ACC112 (cell line): Measurements from ENCODE around the gene ACSF3.

Source experiments
- H2AFZ ChIP-seq: fragments of 200-600 bp; sonication (generic); one replicate; pipeline ENCODE4 v1.6.0; 2017; ENCODE audit warnings: antibody characterized with exemption, low read length; ENCODE audit not compliant: unreplicated experiment
- H3K27ac ChIP-seq: fragments of 200-600 bp; sonication (generic); 2 replicates; pipeline ENCODE4 v1.5.1; 2014; ENCODE audit warnings: low read depth, mild to moderate bottlenecking, antibody characterized with exemption, low read length, moderate library complexity
- H3K27me3 ChIP-seq: fragments of 200-600 bp; sonication (generic); 2 replicates; pipeline ENCODE4 v1.6.1; 2014; ENCODE audit warnings: mild to moderate bottlenecking, antibody characterized with exemption, low read length, moderate library complexity, mixed read lengths; ENCODE audit not compliant: insufficient read depth
- H3K36me3 ChIP-seq: fragments of 200-600 bp; sonication (generic); 2 replicates; pipeline ENCODE4 v1.6.1; 2016; ENCODE audit warnings: mild to moderate bottlenecking, antibody characterized with exemption, low read length, moderate library complexity, mixed read lengths; ENCODE audit not compliant: insufficient read depth
- H3K4me1 ChIP-seq: fragments of 200-600 bp; sonication (generic); one replicate; pipeline ENCODE4 v1.6.1; 2016; ENCODE audit warnings: low read length, mixed read lengths; ENCODE audit not compliant: insufficient read depth, unreplicated experiment, control insufficient read depth
- H3K4me3 ChIP-seq: fragments of 200-600 bp; sonication (generic); 2 replicates; pipeline ENCODE4 v1.5.1; 2014; ENCODE audit warnings: mild to moderate bottlenecking, low read depth, low read length
- H3K79me2 ChIP-seq: fragments of 200-600 bp; sonication (generic); one replicate; pipeline ENCODE4 v1.6.0; 2016; ENCODE audit warnings: low read length; ENCODE audit not compliant: control insufficient read depth, unreplicated experiment, insufficient read depth

Gene ACSF3

DNA sequence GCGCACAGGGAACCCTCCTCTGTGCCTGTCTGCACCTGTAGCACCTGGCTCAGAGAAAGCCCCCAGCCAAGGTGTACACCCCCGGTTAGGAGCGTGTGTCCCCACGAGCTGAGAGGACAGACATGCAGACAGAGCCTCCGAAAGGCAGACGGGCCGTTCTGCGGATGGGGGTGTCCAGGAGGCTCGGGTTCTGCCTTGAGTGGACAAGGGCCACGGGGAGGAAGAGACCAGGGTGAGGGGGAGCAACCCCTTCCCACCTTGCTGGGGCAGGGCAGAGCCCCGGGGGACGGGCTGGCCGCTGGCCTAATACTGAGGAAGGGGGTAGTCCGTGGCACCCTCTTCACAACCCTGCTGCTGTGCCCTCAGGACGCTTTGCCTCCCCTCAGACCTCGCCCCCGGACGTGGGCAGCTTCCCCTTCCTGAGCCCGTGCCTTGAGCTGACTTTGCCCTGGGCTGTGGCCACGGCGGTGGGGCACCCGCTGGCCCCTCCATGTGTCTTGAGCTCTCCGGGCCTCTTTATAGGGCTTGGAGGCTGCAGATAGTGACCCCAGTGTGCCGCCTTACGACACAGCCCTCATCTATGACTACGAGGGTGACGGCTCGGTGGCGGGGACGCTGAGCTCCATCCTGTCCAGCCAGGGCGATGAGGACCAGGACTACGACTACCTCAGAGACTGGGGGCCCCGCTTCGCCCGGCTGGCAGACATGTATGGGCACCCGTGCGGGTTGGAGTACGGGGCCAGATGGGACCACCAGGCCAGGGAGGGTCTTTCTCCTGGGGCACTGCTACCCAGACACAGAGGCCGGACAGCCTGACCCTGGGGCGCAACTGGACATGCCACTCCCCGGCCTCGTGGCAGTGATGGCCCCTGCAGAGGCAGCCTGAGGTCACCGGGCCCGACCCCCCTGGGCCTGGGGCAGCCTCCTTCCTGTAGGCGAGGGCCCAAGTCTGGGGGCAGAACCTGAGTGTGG, 101.0 kb downstream of the ACSF3 start:
- Histone ChIP-seq H3K27me3 (peaks cover 15% of the 10 kb centered on the region), H3K79me2 (no peaks in the 10 kb centered on the region), H3K27ac (no peak overlapping the region), H3K4me3 (no peak overlapping the region), H3K4me1 (peaks cover 2% of the 10 kb centered on the region), H2AFZ (no peak overlapping the region), H3K36me3 (no peaks in the 10 kb centered on the region)

GRCh38 chr16:89195521-89196171, 102.0 kb downstream of the ACSF3 start:
- Histone ChIP-seq H3K27ac (no peak overlapping the region), H3K4me1 (peaks cover 2% of the 10 kb centered on the region), H3K4me3 (no peak overlapping the region), H3K36me3 (no peaks in the 10 kb centered on the region), H3K79me2 (no peaks in the 10 kb centered on the region), H2AFZ (no peak overlapping the region), H3K27me3 (peaks cover 23% of the 10 kb centered on the region)

- H3K27me3 ChIP-seq: peaks cover 27% of the 10 kb centered on the region
- H3K4me3 ChIP-seq: no peak overlapping the region
- no peak overlapping the region for H2AFZ ChIP-seq
- H3K27ac ChIP-seq: no peak overlapping the region
- no peaks in the 10 kb centered on the region for H3K36me3 ChIP-seq
- H3K4me1 ChIP-seq: no peaks in the 10 kb centered on the region
- no peaks in the 10 kb centered on the region for H3K79me2 ChIP-seq
These were observed 103.5 kb downstream of the ACSF3 start for GRCh38 chr16:89197033-89197632.

GRCh38 chr16:89197633-89198416, 104.2 kb downstream of the ACSF3 start:
- Histone ChIP-seq H3K79me2 (no peaks in the 10 kb centered on the region), H3K4me3 (no peak overlapping the region), H3K27me3 (peaks cover 34% of the 10 kb centered on the region)

DNA sequence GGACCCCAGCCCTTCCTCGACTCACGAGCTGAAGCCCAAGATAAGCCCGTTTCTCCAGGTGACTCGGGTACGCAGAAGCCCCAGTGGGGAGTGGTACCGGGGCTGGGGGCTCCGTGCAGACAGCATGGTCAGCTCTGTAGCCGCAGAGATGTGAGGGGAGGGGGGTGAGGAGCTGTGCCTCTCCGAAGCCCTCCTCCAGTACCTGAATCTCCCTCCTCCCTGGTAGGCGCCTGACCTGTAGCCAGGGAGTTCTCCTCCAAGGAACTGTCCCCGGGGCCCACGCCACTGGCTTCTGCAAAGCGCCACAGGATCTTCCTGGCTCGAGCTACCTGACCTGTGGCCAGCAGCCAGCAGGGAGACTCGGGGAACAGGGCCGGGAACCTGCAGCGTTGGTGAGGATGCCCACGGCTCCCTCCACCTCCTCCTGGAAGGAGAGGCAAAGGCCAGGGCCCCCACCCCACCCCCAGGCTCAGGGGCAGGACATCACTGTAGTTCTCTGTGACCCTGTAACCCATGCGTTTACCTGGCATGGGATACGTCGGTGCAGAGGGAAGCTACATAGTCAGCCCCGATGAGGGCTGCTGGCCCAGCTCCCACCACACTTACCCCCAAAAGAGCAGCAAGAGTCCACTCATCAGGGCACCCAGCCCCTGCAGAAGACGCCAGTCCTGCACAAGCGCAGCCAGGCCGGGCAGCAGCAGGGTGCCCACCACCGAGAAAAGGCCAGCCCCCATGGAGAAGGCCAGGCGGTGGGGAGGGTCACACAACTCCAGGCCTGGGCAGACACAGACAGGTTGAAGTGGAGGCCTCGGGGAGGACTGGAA, 105.0 kb downstream of the ACSF3 start:
- no peak overlapping the region for H3K27ac ChIP-seq
- no peaks in the 10 kb centered on the region for H3K79me2 ChIP-seq
- no peak overlapping the region for H3K4me3 ChIP-seq
- H3K36me3 ChIP-seq: no peaks in the 10 kb centered on the region
- no peak overlapping the region for H2AFZ ChIP-seq
- peaks cover 42% of the 10 kb centered on the region for H3K27me3 ChIP-seq
- H3K4me1 ChIP-seq: no peaks in the 10 kb centered on the region

More at GRCh38 chr16:89197633-89198416, 104.2 kb downstream of the ACSF3 start:
- Histone ChIP-seq H3K36me3 (no peaks in the 10 kb centered on the region), H3K27ac (no peak overlapping the region), H3K4me1 (no peaks in the 10 kb centered on the region), H2AFZ (no peak overlapping the region)

DNA sequence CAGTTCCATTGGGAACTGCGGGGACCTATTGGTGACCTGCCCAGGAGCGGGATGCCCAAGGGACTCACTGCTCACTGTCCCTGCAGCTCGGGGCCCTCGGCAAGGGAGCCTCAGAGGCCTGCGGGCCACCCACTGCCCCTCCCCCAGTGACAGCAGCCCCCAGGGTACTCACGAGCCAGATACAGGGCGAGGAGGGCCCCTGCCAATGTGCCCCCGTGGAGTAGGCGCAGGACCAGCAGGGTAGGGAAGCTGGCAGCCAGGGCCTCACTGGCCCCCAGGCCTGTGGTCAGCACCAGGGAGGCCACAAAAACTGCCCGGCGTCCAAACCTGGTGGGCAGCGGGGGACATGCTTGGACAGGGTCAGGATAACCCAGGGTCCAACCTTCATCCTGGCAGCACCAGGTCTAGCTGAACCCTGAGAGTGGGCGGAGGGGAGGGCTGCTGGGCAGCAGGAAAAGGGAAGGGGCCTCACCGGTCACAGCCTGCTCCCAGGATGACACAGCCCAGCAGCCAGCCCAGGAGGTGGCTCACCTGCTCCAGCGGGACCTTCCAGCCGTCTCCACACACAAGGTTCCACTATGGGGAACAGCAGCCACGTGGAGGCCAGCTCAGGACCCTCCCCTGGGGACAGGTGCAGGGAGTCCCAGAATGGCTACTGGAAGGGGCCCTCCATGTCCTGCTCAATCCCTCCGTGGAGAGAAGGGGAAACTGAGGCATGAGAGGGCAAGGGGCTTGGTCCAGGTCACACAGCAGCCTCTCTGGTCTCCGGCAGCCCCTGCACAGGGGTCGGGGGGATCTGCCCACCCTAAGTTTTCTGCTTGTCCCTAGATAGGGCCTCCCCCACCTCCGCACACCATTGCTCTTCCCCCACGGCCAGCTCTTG, 105.8 kb downstream of the ACSF3 start:
- Histone ChIP-seq H3K4me3 (no peak overlapping the region), H3K36me3 (no peaks in the 10 kb centered on the region), H3K79me2 (no peaks in the 10 kb centered on the region), H2AFZ (no peak overlapping the region), H3K4me1 (no peaks in the 10 kb centered on the region), H3K27me3 (peaks cover 49% of the 10 kb centered on the region), H3K27ac (no peak overlapping the region)

DNA sequence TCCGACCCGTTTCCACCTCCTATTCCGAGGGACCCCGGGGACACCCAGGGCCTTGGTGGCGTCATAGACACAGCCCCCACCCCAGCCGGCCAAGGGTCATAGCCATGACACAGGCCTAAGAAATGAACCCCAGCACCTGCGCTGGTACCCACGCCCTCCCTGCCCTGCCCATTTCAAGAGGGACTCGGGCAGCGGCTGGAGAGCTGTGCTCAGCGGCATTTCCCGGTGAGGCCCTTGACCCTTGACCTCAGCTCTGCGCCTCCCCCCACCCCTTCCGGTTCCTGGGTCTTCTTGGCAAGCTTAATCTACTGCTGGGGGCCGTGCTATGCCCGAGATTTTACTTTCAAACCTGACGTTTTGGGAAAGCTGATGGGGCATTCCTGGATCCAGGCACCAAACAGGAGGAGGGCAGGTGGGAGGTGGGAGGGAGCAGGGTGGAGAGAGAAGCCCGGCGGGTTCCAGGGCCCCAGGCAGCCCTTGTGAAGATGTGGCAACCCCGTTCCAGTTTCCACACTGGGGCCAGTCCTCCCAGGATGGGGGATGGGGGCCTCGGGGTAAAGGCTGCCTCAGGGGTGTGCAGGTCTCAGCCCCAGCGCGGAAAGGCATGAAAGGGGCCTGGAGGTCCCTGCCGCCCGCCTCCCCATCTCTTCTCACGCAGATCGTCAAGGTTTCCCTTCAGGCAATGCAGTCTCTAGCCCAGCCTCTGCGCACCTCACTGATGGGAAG, 106.6 kb downstream of the ACSF3 start, which contains the start of gene SLC22A31:
SLC22A31 (minus strand) TSS at position 414 of the 726 bp plus-strand sequence; CDS start at position 378, 36 bp downstream.
- Histone ChIP-seq H3K36me3 (no peaks in the 10 kb centered on the region), H2AFZ (no peak within 1 kb of the TSS), H3K79me2 (no peaks in the 10 kb centered on the region), H3K27ac (no peak within 1 kb of the TSS), H3K4me3 (0 out of 2 replicates have a peak within 1 kb of the TSS, but pooled peaks have one; percentile 45), H3K27me3 (peaks cover 52% of the 10 kb centered on the region), H3K4me1 (no peaks in the 10 kb centered on the region)

GRCh38 chr16:89200850-89201411, 107.3 kb downstream of the ACSF3 start:
- Histone ChIP-seq H3K27ac (no peak overlapping the region), H3K4me3 (0 out of 2 replicates have a peak overlapping the region, but pooled peaks have one; percentile 45), H3K27me3 (peaks cover 52% of the 10 kb centered on the region), H2AFZ (no peak overlapping the region), H3K4me1 (no peaks in the 10 kb centered on the region), H3K36me3 (no peaks in the 10 kb centered on the region), H3K79me2 (no peaks in the 10 kb centered on the region)
